HUES64 (cell line): ENCODE data around the gene TMCC3.

Experiments used
- H3K27ac ChIP-seq: 2 replicates; pipeline ENCODE4 v1.7.0; 2013; ENCODE audit warnings: low read depth, low read length, inconsistent platforms
- H3K27me3 ChIP-seq: 2 replicates; pipeline ENCODE4 v1.6.1; 2013; ENCODE audit warnings: mild to moderate bottlenecking, low read length; ENCODE audit not compliant: insufficient read depth
- H3K36me3 ChIP-seq: 2 replicates; pipeline ENCODE4 v1.6.1; 2013; ENCODE audit warnings: mild to moderate bottlenecking, low read length; ENCODE audit not compliant: insufficient read depth
- H3K4me1 ChIP-seq: 2 replicates; pipeline ENCODE4 v1.6.1; 2013; ENCODE audit warnings: mild to moderate bottlenecking, low read length, moderate library complexity; ENCODE audit not compliant: insufficient read depth
- H3K4me3 ChIP-seq: 2 replicates; pipeline ENCODE4 v1.5.1; 2013; ENCODE audit warnings: mild to moderate bottlenecking, low read length, moderate library complexity
- H3K9ac ChIP-seq: 2 replicates; pipeline ENCODE4 v1.6.1; 2013; ENCODE audit warnings: mild to moderate bottlenecking, low read depth, low read length
- H3K9me3 ChIP-seq: 2 replicates; pipeline ENCODE4 v1.6.1; 2013; ENCODE audit warnings: low read depth, low read length; ENCODE audit not compliant: insufficient read depth
- WGBS: fragments of 150-250, 120-280 bp; methylation state at CpG from one replicate; pipeline ENCODE4 v1.1.7; 2013; ENCODE audit warnings: missing lambda C conversion rate; 5-methylcytosine and 5-hydroxymethylcytosine counted together

The TMCC3 gene

DNA sequence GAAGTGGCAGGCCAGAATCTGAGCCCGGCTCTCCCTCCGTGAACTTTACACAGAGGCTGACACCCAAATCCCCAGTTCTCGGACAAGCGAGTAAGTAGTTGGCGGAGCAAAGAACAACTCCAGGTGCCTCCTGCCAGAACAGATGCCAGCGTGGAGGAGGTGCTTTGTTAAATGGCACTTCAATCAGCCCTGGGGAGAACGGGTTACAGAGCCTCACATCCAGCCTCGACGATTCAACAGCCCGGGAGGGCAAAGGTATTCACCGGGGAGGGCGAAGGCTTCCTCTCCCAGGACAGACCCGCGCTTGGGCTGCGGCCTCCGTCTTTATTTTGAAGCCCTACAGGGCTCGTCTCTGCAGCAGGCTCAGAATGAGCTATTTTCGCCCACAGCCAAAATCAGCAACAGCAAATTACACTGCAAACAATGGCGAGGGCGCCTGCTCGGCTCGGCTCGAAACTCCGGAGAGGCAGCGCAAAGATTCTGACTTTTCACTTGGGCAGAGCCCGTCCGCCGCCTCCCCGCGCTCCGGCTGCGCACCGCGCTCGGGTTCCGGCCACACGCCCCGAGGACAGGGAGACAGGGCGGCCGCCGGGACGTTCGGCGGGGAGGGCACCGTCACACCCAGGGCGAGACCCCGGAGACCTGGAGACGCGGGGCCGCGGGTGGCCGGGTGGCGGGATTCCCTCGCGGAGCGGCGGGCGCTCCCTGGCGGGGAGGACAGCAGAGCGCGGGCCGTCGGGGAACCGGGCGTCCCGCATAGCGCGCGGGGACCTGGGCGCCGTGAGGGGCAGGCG, 811 bp downstream of the TMCC3 start:
- Histone ChIP-seq H3K9ac (peak overlapping the region; percentile 73), H3K4me3 (peak overlapping the region; percentile 68), H3K27me3 (peaks cover 40% of the 10 kb centered on the region), H3K27ac (no peak overlapping the region), H3K9me3 (no peaks in the 10 kb centered on the region), H3K4me1 (peaks cover 8% of the 10 kb centered on the region; the same call in 1 of the 2 replicates), H3K36me3 (no peaks in the 10 kb centered on the region)
- WGBS = 5% methylated on average over 72 of the region's 72 CpGs

GRCh38 chr12:94648578-94648977, 1.8 kb downstream of the TMCC3 start:
- no peak overlapping the region for H3K27ac ChIP-seq
- peaks cover 8% of the 10 kb centered on the region; the same call in 1 of the 2 replicates for H3K4me1 ChIP-seq
- 92% methylated on average over 4 of the region's 4 CpGs for WGBS
- no peaks in the 10 kb centered on the region for H3K36me3 ChIP-seq
- H3K4me3 ChIP-seq = no peak overlapping the region; the same call in 1 of the 2 replicates
- H3K27me3 ChIP-seq = peaks cover 40% of the 10 kb centered on the region
- H3K9me3 ChIP-seq = no peaks in the 10 kb centered on the region
- H3K9ac ChIP-seq = no peak overlapping the region

- no peak overlapping the region for H3K27ac ChIP-seq
- 95% methylated on average over 14 of the region's 14 CpGs for WGBS
- H3K4me1 ChIP-seq = peaks cover 8% of the 10 kb centered on the region; the same call in 1 of the 2 replicates
- H3K4me3 ChIP-seq = no peak overlapping the region
- no peaks in the 10 kb centered on the region for H3K36me3 ChIP-seq
- no peaks in the 10 kb centered on the region for H3K9me3 ChIP-seq
- H3K27me3 ChIP-seq = peaks cover 25% of the 10 kb centered on the region
- H3K9ac ChIP-seq = no peak overlapping the region
These were observed 6.0 kb downstream of the TMCC3 start for GRCh38 chr12:94644141-94644979.

GRCh38 chr12:94643606-94644005, 6.8 kb downstream of the TMCC3 start:
- peaks cover 18% of the 10 kb centered on the region for H3K27me3 ChIP-seq

DNA sequence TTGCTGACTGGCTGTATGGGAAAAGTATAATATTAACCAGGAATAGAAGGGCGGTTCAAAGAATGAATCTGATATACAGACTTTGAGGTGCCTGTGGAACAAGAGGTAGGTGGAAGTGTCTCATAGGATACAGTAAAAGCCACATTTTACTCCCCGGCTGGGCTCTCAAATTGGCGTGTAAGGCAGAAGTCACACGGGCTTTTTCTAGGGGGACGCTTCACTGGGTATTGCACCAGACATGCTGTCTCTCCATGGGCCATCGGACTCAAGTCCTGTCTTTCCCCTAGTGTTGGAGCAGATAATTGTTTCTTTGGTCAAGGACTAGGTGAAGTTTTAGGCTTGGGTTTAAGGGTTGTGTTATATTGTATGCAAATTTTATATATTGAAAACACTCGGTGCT, 9.1 kb downstream of the TMCC3 start:
- H3K27ac ChIP-seq = no peak overlapping the region
- H3K4me3 ChIP-seq = no peak overlapping the region
- H3K27me3 ChIP-seq = no peaks in the 10 kb centered on the region
- H3K9me3 ChIP-seq = no peaks in the 10 kb centered on the region
- WGBS = 96% methylated on average over 7 of the region's 7 CpGs
- H3K4me1 ChIP-seq = no peaks in the 10 kb centered on the region; the same call in 1 of the 2 replicates
- H3K9ac ChIP-seq = no peak overlapping the region
- H3K36me3 ChIP-seq = no peaks in the 10 kb centered on the region

More at GRCh38 chr12:94643606-94644005, 6.8 kb downstream of the TMCC3 start:
- Histone ChIP-seq H3K4me1 (peaks cover under 1% of the 10 kb centered on the region; the same call in 1 of the 2 replicates), H3K27ac (no peak overlapping the region), H3K36me3 (no peaks in the 10 kb centered on the region), H3K4me3 (no peak overlapping the region), H3K9me3 (no peaks in the 10 kb centered on the region), H3K9ac (no peak overlapping the region)
- 93% methylated on average over 3 of the region's 3 CpGs for WGBS

DNA sequence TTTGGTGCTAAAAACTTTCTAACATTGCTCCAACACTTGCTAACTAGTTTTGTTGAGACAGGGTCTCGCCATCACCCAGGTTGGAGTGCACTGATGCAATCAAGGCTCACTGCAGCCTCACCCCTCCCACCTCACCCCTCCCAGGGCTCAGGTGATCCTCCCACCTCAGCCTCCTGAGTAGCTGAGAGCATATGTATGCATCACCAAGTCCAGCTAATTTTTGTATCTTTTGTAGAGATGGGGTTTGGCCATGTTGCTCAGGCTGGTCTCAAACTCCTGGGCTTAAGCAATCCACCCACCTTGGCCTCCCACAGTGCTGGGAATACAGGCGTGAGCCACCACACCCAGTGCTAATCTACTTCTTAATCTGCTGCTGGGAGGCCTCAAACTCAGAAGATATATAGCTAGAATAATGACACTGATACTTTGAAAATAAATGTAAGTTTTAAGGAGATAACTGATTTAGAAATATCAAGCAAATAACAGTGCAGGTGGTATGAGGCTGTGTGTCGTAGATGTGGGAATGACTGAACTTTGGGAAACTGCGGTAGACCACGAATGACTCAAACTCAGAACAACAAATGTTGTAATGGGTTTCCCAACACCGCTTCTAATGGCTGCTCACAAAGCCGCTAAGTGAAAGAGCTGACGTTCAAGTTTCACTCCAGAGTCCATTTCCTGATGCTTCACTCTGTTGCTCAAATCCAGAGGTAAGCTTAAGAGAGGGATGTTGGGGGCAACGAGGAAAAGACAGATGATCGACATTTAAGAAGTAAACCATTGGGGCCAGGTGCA, 10.0 kb downstream of the TMCC3 start:
- Histone ChIP-seq H3K4me3 (no peak overlapping the region), H3K4me1 (no peaks in the 10 kb centered on the region; the same call in 1 of the 2 replicates), H3K27me3 (no peaks in the 10 kb centered on the region), H3K9me3 (no peaks in the 10 kb centered on the region), H3K9ac (no peak overlapping the region), H3K27ac (no peak overlapping the region), H3K36me3 (no peaks in the 10 kb centered on the region)
- WGBS = 94% methylated on average over 10 of the region's 10 CpGs

DNA sequence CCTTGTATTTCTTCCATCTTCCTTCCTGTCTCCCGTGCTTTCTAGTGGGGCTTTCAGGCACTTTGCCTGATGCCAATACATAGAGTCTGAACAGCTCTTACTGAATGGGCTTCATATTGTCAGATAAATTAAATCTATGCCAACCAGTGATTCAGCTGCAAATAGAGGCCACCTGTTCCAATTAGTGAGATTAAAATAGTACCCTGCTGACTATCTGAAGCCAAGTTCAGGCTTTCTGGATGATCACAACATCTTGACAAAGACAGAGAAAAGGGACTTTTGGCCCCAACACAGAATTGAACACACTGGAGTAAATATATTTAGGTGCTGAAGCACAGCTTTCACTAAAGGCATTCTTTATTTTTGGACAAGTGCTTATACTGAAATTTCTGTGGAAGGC, 11.8 kb downstream of the TMCC3 start:
- H3K9ac ChIP-seq = no peak overlapping the region
- 86% methylated on average over 1 of the region's 1 CpG for WGBS
- H3K9me3 ChIP-seq = no peaks in the 10 kb centered on the region
- H3K4me1 ChIP-seq = no peaks in the 10 kb centered on the region
- no peaks in the 10 kb centered on the region for H3K36me3 ChIP-seq
- no peaks in the 10 kb centered on the region for H3K27me3 ChIP-seq
- H3K27ac ChIP-seq = no peak overlapping the region
- H3K4me3 ChIP-seq = no peak overlapping the region

DNA sequence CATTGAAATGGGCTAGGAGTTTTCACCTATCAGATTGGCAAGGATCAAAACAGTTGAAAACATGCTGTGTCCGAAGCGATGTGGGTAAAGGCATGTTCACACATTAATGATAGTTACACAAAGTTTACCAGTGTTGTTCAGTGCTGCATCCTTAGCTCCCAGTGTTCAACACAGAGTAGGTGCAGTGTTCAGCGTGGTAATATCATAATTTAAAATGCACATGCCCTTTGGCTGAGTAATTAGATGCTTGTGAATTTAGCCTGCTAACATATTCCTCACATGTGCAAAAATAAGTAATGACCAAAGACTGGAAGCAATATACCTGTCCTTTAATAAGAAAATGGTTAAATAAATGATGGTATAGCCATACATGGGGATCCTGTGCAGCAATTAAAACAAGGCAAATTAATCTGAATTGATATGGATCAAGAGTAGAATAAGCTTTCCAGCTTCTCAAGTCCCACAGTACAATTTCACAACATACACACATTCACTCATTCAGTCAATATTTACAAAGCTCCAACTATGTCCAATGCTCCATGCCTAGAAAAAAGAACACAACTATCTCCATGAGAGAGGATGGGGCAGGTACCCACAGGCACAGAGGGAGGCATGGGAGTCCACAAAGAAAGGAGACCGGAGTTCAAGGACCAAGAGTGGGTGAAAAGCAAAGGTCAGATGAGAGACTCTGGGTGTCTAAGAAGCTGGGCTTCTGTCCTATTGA, 12.8 kb downstream of the TMCC3 start:
- no peaks in the 10 kb centered on the region for H3K4me1 ChIP-seq
- no peak overlapping the region for H3K4me3 ChIP-seq
- H3K9ac ChIP-seq = no peak overlapping the region
- no peaks in the 10 kb centered on the region for H3K9me3 ChIP-seq
- WGBS = 98% methylated on average over 4 of the region's 4 CpGs
- H3K36me3 ChIP-seq = no peaks in the 10 kb centered on the region
- no peaks in the 10 kb centered on the region for H3K27me3 ChIP-seq
- H3K27ac ChIP-seq = no peak overlapping the region

DNA sequence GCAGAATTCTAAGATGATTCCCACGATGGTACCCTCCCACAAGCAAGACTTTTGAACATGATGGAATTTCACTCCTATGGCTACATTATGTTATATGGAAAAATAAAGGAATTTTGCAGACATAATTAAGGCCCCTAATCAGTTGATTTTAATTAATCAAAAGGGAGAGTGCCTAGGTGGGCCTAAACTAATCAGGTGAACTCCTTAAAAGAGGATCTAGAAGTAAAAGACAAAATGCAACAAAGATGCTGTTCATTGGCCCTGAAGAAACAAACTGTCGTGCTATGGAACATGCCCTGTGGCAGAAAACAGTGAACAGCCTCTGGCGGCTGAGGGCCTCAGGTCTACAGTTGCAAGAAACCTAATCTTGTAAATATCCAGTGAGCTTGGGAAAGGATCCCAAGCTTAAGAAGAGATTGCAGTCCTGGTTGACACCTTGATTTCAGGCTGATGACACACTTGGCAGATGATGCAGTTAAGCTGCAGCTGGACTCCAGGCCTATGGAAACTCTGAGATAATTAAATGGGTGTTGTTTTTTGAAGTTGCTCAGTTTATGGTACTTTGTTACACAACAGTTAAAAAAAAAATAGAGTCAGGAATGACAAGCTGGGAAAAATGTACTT, 13.8 kb downstream of the TMCC3 start:
- Histone ChIP-seq H3K27me3 (no peaks in the 10 kb centered on the region), H3K27ac (no peak overlapping the region), H3K4me3 (no peak overlapping the region), H3K4me1 (no peaks in the 10 kb centered on the region), H3K36me3 (no peaks in the 10 kb centered on the region), H3K9me3 (no peaks in the 10 kb centered on the region), H3K9ac (no peak overlapping the region)
- WGBS = 72% methylated on average over 3 of the region's 3 CpGs

DNA sequence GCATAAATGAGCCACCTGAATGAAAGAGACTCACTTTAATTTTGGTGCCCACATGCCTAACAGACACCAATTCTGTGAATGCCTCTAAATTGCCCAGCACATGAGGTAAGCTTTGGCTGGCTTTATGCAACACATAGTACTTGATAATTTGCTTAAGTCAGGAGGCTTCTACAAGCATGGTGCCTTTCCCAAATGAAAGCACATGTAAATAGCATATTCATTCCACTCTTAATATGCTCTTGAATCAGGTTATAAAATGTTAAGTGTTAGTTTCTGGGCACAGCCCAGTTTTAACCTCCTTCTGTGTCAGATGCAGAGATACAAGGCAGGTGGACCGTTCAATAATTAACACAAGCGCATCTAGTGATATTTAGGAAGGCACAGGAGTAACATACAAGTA, 15.6 kb downstream of the TMCC3 start:
- Histone ChIP-seq H3K27ac (no peak overlapping the region), H3K36me3 (no peaks in the 10 kb centered on the region), H3K9ac (no peak overlapping the region), H3K4me1 (no peaks in the 10 kb centered on the region), H3K27me3 (no peaks in the 10 kb centered on the region), H3K9me3 (no peaks in the 10 kb centered on the region), H3K4me3 (no peak overlapping the region)
- 98% methylated on average over 2 of the region's 2 CpGs for WGBS
